Epidermal melanocyte (primary cell): ENCODE results near the gene JAKMIP3.
"Not testable (repeated sequence)": the region's sequence is repeated elsewhere in the genome, so short reads cannot be mapped to it uniquely, and the experiment has no call there.

ENCODE experiments used
- DNase-seq: peaks from one replicate; pipeline ENCODE4 v3.0.0; 2011; ENCODE audit warnings: low spot score; ENCODE audit not compliant: insufficient read length

Gene JAKMIP3

DNA sequence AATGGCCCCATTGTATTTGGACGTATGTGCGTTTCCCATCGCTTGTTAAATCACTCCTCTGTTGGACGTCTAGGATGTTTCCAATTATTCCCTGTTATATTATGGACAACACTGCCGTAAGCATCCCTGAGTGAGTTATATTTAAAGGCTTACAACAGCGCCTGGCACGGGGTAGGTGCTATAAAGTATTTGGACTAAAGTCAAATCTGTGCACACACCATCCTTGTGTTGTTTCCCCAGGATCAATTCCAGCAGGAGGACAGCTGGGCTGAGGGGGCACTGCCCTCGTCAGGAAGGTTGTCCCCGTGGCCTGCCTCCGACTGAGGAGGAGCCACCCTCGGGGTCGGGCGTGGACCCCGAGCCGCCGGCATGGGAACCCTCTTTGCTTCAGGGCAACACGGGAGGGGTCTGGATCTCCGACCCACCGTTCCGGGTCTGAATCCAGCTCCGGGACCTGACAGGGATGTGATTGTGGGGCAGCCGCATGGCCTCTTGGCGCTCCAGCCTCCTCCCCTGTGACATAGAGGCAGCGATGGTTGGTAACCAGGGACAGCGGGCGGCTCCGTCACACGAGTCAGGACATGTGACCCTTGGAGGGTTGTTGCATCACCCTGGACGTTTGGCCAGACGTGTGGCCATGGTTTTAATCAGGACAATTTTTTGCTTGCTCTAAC, 1.5 kb upstream of the JAKMIP3 start:
- DNase-seq: no peak

DNA sequence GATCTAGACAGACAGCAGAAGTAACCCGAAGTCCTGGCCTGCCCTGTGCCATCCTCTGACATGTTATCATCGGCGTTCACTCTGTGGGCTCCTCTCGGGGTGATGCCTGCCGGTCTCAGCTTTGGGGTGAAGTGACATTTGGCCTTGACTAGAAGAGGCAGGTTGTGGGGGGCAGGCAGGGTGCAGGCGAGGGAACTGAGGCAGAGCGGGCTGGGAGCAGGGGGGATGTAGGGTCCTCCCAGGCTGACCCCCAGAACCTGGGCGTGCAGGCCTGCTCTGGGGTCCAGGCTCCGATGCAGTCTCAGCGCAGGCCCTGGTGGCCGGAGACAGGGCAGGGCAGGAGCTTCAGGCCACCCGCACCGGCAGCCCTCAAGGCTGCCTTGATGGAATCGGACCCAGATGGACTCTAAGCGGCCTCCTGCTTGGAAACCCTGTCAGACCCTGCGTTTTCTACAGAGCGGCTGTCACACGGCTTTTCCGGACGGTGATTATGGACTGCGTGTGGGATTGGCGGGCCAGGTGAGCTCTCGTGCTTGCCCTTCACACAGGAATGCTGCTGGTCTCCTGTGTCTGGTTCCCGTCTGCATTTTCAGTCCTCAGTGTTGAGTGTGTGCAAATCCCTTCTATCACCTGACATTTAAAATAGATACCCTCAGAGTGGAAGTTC, 842 bp upstream of the JAKMIP3 start:
- no peak for DNase-seq

DNA sequence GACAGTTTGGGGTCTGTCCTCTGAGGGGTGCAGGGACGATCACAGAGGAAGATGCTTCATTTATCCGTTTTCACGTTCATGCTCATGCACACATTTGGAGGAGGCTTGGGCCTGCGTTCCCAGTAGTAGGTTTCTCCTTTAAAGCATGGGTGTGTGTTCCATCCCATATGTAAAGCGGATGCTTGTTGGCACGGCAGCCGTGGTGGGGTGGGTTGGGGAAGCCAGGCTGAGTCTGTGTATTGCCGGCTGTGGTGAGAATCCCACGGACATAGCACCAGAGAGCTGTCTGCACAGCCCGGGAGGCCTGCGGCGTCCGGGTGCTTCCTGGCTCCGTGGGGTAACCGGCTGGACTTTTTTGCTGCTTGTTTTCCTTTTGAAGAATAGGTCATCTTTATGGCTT, 440 bp downstream of the JAKMIP3 start:
- DNase-seq: no peak

DNA sequence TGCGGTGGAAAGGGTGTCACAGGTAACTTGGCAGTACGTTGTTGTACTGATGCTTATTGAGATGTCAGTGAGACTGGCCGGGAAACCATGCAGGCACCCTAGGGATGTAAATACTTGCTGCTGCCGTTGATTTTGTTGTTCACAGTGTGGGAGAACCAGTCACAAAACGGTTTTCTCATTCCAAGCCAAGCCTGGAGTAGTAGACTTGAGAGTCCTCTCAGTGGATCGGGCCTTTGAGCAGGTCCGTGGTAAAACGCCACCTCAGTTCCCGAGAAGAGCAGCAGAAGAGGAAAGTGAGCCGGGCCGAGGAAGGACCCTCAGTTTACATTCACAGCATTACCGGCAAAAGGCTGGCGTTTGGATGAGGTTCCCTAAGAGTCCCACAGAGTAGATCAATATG, 1.1 kb downstream of the JAKMIP3 start:
- no peak for DNase-seq

DNA sequence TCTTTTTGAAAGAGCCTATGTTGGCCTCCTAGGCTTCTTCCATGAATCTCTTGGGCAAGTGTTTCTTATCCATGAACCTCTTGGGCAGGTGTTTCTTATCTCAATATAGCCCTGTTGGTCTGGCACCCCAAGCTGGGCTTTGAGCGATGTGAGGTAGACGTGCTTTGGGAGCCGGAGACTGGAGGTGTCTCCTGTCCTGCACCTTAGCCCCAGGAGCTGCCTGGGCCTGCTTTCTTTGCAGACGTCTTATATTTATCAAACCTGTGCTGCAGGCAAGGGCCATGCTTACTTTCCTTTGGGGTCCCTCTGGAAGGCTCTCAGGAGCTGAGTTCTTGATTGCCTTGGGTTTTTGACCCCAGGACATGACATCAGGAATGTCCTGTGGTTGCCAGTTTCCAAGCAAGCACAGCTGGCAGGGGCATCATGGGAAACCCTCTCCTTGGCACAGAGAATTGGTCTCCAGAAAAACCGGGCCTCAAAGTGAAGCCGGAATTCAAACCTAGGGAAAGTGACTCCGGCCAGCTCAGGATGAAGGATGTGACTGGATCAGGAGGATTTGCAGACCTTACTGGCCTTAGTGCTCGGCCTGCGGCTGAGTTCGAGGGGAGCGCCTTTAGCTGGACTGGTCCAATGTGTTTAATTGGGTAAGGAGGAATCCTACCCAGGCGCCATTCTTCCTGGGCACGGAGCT, 2.8 kb downstream of the JAKMIP3 start:
- no peak for DNase-seq

DNA sequence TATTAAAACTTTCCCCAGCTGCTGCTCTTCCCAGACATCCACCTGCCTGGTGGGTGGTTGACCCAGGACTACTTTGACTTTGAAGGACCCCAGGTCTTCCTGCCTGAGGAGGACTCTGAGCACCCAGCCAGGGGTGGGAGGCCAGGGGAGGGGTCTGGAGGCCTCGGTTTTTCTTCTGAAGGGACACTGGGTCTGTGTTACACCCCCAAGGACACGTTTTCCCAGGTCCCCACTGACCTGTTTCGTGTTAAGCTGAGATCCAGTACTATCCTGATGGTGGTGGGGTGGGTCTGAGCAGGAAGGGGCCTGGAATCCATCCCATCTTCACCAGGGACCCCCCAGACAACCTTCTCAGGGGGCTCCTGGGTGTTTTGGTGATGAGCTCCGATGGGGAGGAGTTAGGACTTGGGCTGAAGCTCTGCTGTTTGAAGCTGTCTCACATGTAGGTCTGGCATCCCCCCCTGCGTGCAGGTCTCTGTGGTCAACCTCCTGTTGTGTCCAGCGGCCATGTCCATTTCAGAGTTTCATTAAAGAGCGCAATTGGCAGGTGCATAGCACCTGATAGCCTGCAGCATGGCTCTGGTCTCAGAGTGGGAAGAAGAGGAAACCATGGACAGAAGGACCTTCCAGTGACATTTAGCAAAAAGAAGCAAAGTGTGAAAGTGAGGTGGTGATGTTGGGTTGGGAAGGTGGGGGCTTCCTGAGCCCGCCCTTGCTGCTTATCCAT, 3.5 kb downstream of the JAKMIP3 start:
- no peak for DNase-seq

DNA sequence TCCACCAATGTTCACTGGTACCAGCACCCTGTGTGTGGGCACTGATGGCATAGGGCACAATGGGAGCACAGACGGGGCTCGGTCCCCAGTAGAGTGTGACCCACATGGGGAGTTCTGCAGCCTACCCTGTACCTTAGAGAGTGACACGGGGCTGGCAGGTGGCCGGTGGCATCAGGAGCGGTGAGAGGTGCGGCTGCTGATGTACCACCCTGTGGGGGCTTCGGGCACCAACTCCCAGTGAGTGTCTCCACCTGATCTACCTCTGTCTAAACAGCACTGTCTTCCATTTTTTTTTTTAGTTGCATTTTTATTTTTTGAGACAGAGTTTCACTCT, 4.1 kb downstream of the JAKMIP3 start:
- no peak for DNase-seq

DNA sequence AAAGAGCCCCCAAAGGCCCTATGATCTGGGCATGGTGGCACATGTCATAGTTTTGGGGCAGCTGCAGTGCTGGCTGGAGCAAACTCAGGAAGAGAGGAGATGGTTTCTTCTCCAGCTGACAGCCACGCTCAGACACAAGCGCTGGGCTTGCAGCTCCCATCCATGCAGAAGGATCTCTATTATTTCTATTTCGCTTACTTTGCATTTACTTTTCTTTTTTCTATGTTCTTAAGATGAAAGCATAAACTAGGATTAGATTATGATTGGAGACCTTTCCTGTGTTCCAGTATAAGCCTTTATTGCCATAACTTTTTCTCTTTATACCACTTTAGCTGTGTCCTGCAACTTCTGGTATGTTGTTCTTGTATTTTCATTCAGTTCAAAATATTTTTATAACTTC, 5.0 kb downstream of the JAKMIP3 start:
- DNase-seq: no peak

DNA sequence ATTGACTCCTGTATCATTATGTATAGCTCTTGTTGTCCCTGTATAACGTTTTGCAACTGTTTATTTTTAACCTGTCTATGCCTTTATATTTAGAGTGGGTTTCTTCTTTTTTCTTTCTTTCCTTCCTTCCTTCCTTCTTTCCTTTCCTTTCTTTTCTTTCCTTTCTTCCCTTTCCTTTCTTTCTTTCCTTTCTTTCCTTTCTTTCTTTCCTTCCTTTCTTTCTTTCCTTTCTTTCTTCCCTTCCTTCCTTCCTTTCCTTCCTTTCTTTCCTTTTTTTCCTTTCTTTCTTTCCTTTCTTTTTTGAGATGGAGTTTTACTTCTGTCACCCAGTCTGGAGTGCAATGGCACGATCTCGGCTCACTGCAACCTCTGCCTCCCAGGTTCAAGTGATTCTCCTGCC, 5.9 kb downstream of the JAKMIP3 start:
- no peak for DNase-seq

DNA sequence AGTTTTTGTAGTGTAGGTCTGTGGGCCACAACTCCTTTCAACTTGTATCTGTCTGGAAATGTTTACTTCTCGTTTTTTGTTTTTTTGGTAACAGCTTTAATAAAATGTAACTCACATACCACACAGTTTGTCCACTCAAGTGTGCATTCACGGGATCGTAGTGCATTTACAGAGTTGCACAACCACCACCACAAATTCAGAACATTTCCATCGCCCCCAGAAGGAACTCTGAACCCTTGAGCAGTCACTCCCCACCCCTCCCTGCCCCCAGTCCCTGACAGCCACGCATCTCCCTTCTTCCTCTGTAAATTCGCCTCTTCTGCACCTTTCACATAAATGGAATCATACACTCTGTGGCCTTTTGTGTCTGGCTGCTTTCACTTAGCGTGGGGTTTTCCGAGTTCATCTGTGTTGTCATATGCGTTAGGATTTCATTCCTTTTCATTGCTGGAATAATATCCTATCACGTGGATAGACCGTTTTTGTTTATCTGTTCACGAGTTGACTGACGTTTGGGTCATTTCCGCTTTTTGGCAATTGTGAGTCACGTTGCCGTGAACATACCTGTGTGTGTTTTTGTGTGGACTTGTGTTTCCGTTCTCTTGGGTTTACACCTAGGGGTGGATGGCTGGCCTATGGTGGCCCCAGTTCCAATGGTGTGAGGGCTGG, 10.3 kb downstream of the JAKMIP3 start:
- DNase-seq: no peak

DNA sequence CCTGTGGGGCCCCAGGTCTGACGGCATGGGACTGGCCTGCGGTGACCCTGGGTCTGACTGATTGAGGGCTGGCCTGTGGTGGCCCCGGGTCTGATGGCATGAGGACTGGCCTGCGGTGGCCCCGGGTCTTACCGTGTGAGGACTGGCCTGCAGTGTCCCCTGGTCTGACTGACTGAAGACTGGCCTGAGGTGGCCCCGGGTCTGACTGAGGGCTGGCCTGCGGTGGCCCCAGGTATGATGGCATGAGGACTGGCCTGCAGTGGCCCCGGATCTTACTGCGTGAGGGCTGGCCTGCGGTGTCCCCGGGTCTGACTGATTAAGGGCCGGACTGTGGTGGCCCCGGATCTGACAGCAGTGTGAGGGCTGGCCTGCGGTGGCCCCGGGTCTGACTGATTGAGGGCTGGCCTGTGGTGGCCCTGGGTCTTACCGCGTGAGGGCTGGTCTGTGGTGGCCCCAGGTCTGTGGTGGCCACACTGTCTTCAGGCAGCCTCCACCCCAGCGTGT, 10.9 kb downstream of the JAKMIP3 start:
- no peak for DNase-seq

DNA sequence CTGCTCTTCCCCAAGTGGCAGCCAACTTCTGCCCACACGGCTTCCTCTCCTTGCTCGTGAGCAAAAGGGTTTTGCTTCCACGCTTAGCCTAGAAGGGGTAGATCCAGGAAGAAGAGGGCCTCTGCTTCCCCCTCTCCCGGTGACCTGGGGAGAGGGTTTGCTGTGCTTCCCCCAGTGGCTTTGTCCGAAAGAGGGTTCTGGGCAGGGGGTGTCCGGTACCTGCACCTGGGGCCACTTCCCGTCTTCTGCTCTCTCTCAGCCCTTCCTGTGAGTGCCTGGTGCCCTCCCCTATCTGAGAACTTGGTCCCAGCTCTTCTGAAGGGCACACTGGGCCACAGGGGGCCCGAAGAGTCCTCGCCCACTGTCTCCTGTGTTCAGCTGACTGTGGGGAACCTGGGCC, 11.3 kb downstream of the JAKMIP3 start:
- no peak for DNase-seq

DNA sequence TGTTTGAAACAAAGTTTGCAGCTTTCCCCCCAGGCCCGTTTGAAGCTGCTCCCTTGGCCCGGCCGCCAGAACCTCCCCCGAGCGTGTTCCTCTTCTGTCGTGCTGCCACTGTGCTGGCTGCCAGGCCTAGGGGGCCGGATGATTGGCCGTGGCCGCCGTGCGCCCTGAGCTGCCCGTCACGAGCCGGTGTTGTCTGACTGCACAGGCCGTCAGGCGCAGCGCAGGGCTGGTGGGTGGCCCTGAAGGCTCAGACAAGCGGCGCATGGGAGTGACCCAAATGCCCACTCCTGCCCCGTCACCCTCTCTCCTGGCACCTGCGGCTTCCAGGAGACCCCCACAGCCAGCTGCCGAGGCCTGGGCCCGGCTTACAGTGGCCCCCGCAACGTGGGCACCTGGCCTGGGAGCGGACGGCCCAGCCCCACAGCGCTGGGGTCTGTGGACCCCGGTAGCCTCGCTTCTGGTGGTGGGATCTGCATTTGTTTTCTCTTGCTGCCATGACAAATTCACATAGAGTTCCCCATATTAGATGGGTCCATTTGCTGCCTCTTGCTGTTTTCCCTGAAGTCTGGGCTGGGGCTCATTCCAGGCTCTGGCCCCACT, 13.1 kb downstream of the JAKMIP3 start:
- no peak for DNase-seq

DNA sequence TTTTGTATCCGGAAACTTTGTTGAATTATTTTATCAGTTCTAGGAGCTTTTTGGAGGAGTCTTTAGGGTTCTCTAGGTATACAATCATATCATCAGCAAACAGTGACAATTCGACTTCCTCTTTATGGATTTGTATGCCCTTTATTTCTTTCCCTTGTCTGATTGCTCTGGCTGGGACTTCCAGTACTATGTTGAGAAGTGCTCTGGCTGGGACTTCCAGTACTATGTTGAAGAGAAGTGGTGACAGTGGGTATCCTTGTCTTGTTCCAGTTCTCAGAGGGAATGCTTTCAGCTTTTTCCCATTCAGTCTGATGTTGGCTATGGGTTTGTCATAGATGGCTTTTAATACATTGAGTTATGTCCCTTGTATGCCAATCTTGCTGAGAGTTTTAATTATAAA, 18.6 kb downstream of the JAKMIP3 start:
- not testable (repeated sequence) for DNase-seq

DNA sequence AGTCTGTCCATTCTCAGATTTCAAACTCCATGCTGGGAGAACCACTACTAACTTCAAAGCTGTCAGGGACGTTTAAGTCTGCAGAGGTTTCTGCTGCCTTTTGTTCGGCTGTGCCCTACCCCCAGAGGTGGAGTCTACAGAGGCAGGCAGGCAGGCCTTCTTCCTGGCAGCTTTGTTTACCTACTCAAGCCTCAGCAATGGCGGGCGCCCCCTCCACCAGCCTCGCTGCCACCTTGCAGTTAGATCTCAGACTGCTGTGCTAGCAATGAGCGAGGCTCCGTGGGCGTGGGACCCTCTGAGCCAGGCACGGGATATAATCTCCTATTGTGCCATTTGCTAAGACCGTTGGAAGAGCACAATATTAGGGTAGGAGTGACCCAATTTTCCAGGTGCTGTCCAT, 27.5 kb downstream of the JAKMIP3 start:
- DNase-seq: not testable (repeated sequence)

DNA sequence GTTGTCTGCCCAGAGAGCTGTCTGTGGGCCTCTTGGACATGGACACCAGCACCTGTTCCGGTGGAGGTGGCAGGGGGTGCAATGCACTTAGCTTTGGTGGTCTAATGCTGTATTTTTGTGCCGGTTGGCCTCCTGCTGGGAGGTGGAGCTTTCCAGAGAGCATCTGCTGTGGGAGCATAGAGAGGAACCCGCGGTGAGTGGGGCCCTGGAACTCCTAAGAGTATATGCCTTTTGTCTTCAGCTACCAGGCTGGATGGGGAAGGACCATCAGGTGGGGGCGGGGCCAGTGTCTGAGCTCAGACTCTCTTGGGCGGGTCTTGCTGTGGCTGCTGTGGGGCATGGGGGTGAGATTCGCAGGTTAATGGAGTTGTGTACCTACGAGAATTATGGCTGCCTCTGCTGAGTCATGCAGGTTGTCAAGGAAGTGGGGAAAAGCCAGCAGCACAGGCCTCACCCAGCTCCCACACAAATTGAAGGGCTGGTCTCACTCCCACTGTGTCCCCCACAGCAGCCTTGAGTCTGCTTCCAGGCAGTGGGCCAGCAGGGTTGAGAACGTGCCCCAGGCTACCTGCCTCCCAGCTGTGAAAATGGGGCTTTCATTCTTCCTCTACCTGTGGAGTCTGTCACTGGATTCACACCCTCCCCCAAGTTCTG, 29.0 kb downstream of the JAKMIP3 start:
- no peak for DNase-seq

DNA sequence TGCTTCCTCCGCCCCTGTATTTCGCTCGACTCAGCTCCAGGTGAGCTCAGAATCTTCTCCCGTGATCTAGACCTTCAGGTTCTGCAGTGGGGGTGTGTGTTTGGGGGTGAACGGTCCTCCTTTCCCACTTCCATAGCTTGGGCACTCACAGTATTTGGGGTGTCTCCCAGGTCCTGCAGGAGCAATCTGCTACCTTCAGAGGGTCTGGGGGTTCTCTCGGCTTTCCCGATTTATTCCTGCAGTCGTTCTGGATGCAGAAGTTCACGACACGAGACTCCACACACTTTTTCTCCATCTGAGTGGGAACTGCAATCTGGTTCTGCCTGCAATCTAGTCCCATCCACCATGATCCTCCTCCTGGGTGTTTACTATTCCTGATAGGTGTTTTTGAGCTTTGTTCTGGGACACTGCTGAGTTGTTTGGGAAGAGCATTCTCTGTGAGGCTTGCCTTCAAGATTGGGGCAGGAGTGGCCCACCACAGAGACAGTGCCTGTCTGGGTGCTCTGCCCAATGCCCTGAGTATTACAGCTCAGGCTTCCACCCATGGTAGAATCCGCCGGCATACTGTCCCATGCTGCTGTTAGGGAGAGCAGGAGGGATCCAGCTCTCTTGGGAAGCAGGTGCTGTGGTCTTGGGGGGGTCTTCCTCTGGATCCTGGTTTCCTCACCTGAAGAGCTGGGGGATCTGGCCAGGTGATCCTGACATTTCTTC, 29.8 kb downstream of the JAKMIP3 start:
- no peak for DNase-seq

DNA sequence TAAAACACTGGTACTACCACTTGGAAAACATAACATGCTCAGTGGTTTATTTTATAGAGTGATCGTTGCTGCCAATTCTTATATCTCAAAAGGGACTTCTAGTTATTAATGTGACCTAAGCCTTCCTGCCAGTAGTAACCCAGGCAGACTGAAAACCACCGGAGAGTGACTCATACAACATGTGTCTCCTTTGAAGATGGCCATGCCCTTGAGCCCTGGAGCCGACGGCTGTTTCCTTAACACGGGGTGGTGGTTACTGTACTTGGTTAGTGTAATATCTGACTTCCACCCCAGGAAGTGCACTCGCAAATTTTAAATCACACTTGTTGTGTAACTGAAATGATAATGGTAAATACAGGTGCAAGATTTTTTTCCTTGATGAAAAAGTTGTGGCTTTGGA, 30.5 kb downstream of the JAKMIP3 start:
- no peak for DNase-seq

DNA sequence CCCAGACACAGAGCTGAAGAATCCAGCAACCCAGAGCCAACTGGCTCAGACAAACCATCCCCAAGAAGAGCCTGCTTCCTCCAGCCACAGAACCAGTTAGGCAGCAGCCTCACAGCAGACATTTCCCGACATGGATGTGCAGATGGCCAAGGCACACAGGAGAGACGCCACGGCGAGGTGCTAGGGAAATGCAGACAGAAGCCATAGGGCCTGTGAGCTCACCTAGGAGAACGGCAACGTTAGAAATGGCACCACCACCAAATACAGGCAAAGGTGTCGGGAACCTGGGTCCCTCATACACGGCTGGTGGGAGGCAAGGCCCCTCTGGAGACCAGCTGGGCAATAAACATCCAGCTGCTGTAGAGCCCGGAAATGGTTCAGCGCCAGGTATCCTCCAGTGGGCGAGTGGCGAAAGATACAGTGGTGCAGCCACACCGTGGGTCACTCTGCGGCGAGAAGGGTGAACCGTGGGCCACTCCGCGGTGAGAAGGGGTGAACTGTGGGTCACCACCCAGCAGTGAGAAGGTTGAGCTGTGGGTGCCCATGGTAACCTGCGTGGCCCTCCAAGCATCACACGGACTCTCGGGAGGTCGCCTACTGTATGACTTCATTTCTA, 31.2 kb downstream of the JAKMIP3 start:
- no peak for DNase-seq
